Stimulated activated CD4-positive, alpha-beta T cell treated with anti-CD3 and anti-CD28 coated beads, Interleukin-4, amount 100 ng/mL, for 48 hours (primary cell): Measurements from ENCODE around the gene MMP7.

ENCODE experiments used
- DNase-seq, 2 donors: peaks; one replicate each; pipeline ENCODE4 v3.0.0-alpha.2; 2020; ENCODE audit warnings: low read depth in 2 of 2

The MMP7 gene

DNA sequence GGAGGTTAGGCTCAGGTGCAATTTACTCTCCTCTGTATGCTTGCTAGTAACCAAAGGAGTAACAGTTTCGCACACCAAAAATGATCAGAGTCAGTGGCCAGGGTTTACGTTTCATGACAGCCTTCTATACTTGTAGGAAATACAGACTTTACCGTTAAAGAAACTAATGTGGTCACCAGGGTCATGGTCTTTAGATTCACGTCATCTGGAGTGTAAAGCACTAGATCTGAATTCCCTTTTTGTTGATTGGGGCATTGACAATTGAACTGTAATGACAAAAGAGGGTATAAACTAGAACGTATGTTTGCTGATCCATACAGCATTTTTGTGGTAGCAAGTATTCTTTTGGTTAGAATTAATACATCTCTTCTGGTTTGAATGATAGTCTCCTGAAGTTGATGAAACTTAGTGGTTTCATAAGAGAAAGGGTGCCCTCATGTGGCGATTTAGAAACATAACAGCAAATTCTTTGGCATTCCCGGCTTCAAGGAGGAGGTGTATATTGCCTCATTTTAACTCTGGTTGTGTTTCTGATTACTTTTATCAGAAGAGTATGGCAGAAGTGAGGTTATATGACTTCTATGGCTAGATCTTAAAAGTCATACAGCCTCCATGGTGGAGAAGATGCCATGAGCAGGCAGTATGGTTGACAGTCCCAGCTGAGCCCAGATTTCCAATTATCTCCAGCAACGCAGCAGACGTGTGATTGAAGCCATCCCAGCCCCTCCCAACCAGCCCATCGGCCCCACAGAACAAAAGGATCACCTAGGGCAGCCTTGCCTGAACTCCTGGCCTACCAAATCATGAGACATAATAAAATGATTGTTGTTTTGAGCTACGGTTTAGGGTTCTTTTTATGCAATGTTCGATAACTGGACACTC, 35.1 kb downstream of the MMP7 start:
- peak in 1 of 2 donors; percentile 16 for DNase-seq

DNA sequence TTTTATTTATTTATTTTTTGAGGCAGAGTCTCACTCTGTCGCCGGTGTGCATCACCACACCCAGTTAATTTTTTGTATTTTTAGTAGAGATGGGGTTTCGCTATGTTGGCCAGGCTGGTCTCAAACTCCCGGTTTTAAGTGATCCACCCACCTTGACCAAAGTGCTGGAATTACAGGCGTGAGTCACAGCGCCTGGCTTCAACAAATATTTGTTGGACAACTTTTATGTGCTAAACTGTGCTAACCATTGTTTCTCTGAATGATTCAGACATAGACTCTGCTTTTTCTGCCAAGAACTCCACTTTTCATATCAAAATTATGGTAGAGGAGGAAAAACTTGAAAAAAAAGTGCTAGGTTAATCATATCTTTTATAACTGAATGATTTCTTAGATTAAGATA, 36.3 kb downstream of the MMP7 start:
- DNase-seq: no peak

DNA sequence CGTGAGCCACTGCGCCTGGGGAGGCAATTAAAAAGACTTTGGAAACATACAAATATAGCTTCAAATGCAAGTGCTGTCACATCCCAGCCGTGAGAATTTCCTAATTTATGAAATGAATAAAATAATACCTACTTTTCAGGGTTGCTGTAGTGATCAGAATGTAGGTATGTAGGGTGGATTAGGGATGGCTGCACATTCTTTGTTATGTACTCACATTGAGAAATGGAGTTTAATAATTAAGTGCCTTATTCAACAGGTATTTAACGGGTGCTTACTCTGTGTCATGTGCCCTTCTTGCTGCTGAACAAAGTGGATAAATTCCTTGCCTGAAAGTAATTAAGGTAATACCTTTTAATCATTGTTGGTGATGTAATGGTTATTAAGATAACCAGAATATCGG, 37.0 kb downstream of the MMP7 start:
- no peak for DNase-seq

DNA sequence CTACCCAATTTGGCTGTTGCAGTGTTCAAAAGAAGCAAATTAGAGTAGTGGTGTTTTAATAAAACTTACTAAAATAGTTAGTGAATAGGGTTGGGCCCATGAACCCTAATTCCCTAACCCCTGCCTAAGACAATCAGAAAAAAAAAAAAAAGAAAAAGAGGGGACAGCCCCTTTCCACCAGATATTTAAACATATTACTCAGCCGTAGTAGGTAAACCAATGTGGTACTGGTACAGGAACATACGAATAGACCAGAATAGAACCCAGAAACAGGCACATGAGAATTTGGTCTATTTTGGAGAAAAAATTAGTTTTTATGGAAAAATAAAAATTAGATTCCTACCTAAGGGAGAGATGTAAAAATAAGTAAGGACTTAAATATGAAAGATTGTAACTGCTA, 38.6 kb downstream of the MMP7 start:
- no peak for DNase-seq

- no peak for DNase-seq
Measured at GRCh38 chr11:102489186-102490145, 41.1 kb downstream of the MMP7 start.

DNA sequence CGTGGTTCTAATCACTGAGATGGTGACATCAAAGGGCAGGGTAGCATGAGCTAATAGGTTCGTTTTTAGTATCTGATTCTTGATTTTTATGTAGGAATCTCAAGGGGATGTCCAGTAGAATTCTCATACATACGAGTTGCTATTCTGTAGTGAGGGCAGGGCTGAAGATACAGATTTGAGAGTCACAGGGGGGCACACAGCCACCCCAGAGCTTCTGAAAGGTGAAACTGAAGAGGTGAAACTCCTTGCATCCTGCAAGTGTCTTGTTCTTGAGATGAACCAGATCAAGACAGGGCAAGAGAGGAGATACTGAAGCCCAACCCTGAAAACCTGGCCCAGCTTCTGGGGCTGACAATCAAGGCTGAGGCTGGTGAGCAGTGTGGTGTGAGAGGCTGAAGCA, 42.3 kb downstream of the MMP7 start:
- no peak for DNase-seq

DNA sequence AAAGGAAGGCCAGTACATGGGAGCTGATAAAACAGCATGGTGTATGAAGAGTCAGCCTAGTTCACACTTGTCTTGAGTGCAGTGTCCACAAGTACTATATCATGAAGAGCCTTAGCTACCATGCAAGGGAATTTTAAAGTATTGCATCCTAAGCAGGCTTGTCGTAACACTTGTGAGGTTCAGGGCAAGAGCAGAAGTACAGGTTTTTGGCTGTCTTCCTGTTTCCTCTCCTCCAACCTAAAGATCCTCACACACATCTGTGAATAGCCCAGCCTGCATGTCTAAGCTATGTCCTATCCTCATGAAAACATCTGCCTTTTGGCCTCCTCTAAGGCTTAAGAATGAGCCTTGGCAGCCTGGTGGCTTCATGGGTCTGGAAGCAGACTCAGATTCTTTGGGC, 43.3 kb downstream of the MMP7 start:
- no peak for DNase-seq

- DNase-seq: no peak
Measured at GRCh38 chr11:102486584-102486983, 44.0 kb downstream of the MMP7 start.

GRCh38 chr11:102485095-102485722, 45.3 kb downstream of the MMP7 start:
- no peak for DNase-seq

DNA sequence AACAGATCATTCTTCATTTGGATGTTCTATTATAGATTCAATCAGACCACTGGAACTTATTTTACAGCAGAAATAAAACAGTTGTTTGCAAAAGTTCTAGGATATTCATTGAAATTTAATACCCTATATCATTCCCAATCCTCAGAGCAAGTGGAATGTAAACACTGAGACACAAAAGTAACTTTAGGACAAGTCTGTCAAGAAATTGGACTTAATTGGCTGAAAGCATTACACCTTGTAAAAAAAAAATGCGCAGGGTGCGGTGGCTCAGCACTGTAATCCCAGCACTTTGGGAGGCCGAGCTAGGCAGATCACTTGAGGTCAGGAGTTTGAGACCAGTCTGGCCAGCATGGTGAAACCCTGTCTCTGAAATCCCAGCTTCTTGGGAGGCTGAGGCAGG, 48.1 kb downstream of the MMP7 start:
- DNase-seq: no peak

GRCh38 chr11:102479733-102480132, 50.8 kb downstream of the MMP7 start:
- no peak for DNase-seq

- DNase-seq: no peak
Measured at GRCh38 chr11:102478673-102479299, 51.8 kb downstream of the MMP7 start.

GRCh38 chr11:102476812-102477211, 53.7 kb downstream of the MMP7 start:
- no peak for DNase-seq

GRCh38 chr11:102476069-102476468, 54.5 kb downstream of the MMP7 start:
- DNase-seq: no peak

GRCh38 chr11:102473543-102473942, 57.0 kb downstream of the MMP7 start:
- no peak for DNase-seq

DNA sequence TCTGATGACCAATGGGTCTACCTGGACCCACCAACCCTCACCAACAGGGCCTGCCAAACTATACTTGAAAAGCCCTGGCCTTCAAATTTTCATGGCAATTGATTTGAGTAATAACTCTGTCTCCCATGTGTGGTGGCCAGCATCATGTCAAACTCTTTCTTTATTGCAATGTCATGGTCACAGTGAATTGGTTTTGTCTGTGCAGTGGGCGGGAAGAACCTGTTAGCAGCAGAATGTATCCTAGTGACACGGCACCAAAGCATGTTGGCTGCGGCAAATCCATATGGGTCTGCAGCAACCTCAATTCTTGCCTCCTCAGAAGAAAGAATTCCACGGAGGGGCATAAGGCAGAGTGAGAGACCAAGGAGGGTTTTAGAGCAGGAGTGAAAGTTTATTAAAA, 58.4 kb downstream of the MMP7 start:
- no peak for DNase-seq

DNA sequence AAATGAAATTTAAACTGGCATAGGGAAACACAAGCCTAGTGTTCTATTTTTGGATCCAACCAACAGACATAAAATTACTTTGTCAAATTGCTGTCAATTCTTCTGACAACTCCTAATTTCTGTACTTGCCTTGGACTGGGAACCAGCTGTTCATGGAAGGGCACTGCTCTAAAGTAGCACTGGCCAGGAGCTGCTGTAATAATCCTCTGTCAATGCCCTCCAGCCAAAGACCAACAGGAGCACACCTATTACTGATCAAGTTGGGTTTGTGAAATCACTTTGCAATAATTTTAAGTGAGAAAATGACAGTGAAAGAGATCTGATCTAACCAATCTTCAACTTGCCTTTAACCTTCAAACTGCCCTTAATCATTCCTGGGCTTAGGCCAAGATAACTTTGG, 59.1 kb downstream of the MMP7 start:
- no peak for DNase-seq
